ENCODE data around the gene CFB. TPM values are rescaled to one million over a fixed set of nuclear protein-coding genes. Genes with fewer than 3 reads are reported as not detected.

CFB gene
- total and polyA plus RNA-seq, 2 of the 13 experiments (the other 11 are each of a cell fraction or from before 2014, with no cell fraction given), result 171 to 513 TPM

GRCh38 chr6:31907158-31907813 lies 38.6 kb upstream of the CFB start (continued):
- TF ChIP-seq, protein P1, sequence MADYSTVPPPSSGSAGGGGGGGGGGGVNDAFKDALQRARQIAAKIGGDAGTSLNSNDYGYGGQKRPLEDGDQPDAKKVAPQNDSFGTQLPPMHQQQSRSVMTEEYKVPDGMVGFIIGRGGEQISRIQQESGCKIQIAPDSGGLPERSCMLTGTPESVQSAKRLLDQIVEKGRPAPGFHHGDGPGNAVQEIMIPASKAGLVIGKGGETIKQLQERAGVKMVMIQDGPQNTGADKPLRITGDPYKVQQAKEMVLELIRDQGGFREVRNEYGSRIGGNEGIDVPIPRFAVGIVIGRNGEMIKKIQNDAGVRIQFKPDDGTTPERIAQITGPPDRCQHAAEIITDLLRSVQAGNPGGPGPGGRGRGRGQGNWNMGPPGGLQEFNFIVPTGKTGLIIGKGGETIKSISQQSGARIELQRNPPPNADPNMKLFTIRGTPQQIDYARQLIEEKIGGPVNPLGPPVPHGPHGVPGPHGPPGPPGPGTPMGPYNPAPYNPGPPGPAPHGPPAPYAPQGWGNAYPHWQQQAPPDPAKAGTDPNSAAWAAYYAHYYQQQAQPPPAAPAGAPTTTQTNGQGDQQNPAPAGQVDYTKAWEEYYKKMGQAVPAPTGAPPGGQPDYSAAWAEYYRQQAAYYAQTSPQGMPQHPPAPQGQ (CRISPR knock-in tag; IDR thresholded peaks at IDR 0.05; ENCODE audit: borderline replicate concordance), result no peak
- TF ChIP-seq HDAC1 (CRISPR knock-in tag; IDR thresholded peaks at IDR 0.05) (no peak; the same call in none of the 2 replicates), SETDB1 (CRISPR knock-in tag; IDR thresholded peaks at IDR 0.05; ENCODE audit: borderline replicate concordance) (no peak), DNMT1 (CRISPR knock-in tag; IDR thresholded peaks at IDR 0.05) (no peak), NFIC (IDR thresholded peaks at IDR 0.05; ENCODE audit: low read length) (no peak), CEBPG (CRISPR knock-in tag; IDR thresholded peaks at IDR 0.05) (peak; percentile 90), YEATS4 (CRISPR knock-in tag; IDR thresholded peaks at IDR 0.05; ENCODE audit: borderline replicate concordance) (no peak), FOXK1 (CRISPR knock-in tag; IDR thresholded peaks at IDR 0.05; ENCODE audit: borderline replicate concordance, low read depth) (0 out of 2 replicates have a peak, but pooled peaks have one; percentile 17), ZNF260 (CRISPR knock-in tag; IDR thresholded peaks at IDR 0.05; ENCODE audit: borderline replicate concordance, low read depth) (no peak), LBX2 (CRISPR knock-in tag; IDR thresholded peaks at IDR 0.05; ENCODE audit: borderline replicate concordance) (no peak), CBX2 (IDR thresholded peaks at IDR 0.05; ENCODE audit: low read depth, low read length) (no peak), CBX2 (CRISPR knock-in tag; IDR thresholded peaks at IDR 0.05; ENCODE audit: low read depth) (no peak), ASH2L (IDR thresholded peaks at IDR 0.05; ENCODE audit: insufficient read length, low read depth, low read length) (no peak), MIER3 (CRISPR knock-in tag; IDR thresholded peaks at IDR 0.05; ENCODE audit: borderline replicate concordance) (no peak), TSC22D2 (CRISPR knock-in tag; IDR thresholded peaks at IDR 0.05; ENCODE audit: borderline replicate concordance) (no peak), NFE2 (CRISPR knock-in tag; IDR thresholded peaks at IDR 0.05) (no peak), MXI1 (IDR thresholded peaks at IDR 0.05; ENCODE audit: borderline replicate concordance, low read depth, low read length) (0 out of 3 replicates have a peak, but pooled peaks have one; percentile 27), NFYB (CRISPR knock-in tag; IDR thresholded peaks at IDR 0.05) (no peak), ETV6 (CRISPR knock-in tag; conservative IDR thresholded peaks at IDR 0.05) (no peak), ZBTB8A (CRISPR knock-in tag; IDR thresholded peaks at IDR 0.05; ENCODE audit: borderline replicate concordance, low read depth) (no peak)
- TF ChIP-seq, protein P2, sequence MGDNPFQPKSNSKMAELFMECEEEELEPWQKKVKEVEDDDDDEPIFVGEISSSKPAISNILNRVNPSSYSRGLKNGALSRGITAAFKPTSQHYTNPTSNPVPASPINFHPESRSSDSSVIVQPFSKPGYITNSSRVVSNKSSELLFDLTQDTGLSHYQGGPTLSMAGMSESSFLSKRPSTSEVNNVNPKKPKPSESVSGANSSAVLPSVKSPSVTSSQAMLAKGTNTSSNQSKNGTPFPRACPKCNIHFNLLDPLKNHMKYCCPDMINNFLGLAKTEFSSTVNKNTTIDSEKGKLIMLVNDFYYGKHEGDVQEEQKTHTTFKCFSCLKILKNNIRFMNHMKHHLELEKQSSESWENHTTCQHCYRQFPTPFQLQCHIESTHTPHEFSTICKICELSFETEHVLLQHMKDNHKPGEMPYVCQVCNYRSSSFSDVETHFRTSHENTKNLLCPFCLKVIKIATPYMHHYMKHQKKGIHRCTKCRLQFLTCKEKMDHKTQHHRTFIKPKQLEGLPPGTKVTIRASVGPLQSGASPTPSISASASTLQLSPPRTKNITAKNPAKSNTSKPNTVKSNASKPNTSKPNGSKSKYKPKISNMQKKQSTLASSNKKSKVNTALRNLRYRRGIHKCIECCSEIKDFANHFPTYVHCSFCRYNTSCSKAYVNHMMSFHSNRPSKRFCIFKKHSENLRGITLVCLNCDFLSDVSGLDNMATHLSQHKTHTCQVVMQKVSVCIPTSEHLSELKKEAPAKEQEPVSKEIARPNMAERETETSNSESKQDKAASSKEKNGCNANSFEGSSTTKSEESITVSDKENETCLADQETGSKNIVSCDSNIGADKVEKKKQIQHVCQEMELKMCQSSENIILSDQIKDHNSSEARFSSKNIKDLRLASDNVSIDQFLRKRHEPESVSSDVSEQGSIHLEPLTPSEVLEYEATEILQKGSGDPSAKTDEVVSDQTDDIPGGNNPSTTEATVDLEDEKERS (CRISPR knock-in tag; IDR thresholded peaks at IDR 0.05), result no peak
